ENCODE measurements around the gene CACNG8.

DNA sequence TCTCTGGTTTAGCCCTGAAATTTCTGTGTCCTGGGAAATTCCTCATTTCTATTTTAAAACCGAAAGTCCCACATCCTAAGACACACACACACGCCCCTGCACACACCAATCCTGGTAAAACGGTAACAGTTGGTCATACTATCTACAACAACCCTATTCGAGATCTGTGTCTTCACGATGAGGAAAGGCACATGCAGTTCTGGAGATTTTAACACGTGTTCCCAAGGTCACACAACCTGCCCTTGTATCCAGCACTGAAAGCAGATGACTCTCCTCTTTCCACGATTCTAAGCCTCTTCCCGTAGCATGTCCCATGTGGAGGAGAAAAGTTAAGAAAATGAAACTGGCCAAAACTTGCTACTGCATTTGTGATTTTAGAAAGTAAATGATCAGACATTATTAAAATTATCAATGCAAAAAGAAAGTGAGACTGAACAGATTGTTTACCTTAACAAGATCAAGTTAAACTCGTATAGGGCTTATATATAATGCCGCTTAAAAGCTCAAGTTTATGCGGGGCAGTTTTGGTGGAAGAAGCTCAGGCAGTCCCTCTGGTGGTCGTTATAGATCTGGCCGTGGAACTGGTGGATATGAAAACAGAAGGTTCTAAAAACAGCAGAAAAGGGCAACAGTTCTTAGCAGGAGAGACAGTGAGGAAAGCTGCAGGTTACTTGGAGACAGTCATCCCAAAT lies 68.3 kb downstream of the CACNG8 start:
- TF ChIP-seq ZNF232 (CRISPR knock-in tag; IDR thresholded peaks at IDR 0.05): no peak
- TF ChIP-seq MXD4 (CRISPR knock-in tag; IDR thresholded peaks at IDR 0.05; ENCODE audit: borderline replicate concordance): no peak
- no peak for TF ChIP-seq TCF7 (CRISPR knock-in tag; IDR thresholded peaks at IDR 0.05; ENCODE audit: low read depth)
- TF ChIP-seq, protein P1, sequence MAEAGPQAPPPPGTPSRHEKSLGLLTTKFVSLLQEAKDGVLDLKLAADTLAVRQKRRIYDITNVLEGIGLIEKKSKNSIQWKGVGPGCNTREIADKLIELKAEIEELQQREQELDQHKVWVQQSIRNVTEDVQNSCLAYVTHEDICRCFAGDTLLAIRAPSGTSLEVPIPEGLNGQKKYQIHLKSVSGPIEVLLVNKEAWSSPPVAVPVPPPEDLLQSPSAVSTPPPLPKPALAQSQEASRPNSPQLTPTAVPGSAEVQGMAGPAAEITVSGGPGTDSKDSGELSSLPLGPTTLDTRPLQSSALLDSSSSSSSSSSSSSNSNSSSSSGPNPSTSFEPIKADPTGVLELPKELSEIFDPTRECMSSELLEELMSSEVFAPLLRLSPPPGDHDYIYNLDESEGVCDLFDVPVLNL (CRISPR knock-in tag; IDR thresholded peaks at IDR 0.05; ENCODE audit: borderline replicate concordance, low read depth): no peak
- TF ChIP-seq, protein P2, sequence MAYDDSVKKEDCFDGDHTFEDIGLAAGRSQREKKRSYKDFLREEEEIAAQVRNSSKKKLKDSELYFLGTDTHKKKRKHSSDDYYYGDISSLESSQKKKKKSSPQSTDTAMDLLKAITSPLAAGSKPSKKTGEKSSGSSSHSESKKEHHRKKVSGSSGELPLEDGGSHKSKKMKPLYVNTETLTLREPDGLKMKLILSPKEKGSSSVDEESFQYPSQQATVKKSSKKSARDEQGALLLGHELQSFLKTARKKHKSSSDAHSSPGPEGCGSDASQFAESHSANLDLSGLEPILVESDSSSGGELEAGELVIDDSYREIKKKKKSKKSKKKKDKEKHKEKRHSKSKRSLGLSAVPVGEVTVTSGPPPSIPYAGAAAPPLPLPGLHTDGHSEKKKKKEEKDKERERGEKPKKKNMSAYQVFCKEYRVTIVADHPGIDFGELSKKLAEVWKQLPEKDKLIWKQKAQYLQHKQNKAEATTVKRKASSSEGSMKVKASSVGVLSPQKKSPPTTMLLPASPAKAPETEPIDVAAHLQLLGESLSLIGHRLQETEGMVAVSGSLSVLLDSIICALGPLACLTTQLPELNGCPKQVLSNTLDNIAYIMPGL (CRISPR knock-in tag; IDR thresholded peaks at IDR 0.05): no peak
- no peak for TF ChIP-seq NFYB (CRISPR knock-in tag; conservative IDR thresholded peaks at IDR 0.05; ENCODE audit: low read depth)
- TF ChIP-seq, protein P3, sequence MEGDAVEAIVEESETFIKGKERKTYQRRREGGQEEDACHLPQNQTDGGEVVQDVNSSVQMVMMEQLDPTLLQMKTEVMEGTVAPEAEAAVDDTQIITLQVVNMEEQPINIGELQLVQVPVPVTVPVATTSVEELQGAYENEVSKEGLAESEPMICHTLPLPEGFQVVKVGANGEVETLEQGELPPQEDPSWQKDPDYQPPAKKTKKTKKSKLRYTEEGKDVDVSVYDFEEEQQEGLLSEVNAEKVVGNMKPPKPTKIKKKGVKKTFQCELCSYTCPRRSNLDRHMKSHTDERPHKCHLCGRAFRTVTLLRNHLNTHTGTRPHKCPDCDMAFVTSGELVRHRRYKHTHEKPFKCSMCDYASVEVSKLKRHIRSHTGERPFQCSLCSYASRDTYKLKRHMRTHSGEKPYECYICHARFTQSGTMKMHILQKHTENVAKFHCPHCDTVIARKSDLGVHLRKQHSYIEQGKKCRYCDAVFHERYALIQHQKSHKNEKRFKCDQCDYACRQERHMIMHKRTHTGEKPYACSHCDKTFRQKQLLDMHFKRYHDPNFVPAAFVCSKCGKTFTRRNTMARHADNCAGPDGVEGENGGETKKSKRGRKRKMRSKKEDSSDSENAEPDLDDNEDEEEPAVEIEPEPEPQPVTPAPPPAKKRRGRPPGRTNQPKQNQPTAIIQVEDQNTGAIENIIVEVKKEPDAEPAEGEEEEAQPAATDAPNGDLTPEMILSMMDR (IDR thresholded peaks at IDR 0.05): 0 out of 2 replicates have a peak, but pooled peaks have one; percentile 14
- no peak for TF ChIP-seq CREB1 (CRISPR knock-in tag; IDR thresholded peaks at IDR 0.05)
- TF ChIP-seq ZNF138 (CRISPR knock-in tag; conservative IDR thresholded peaks at IDR 0.05): no peak

Measured in WTC11 (cell line).